H1 (cell line): ENCODE results near the gene ACVRL1. TPM values are rescaled to one million over a fixed set of nuclear protein-coding genes. Genes with fewer than 3 reads are reported as not detected.

Experiments used
- CTCF ChIA-PET: fragments of 300-600 bp; sonication (Branson Sonifier 250); formaldehyde crosslinking; loops from one replicate; lab custom pipeline; 2021; ENCODE audit not compliant: partially characterized antibody; lab: Charles Lee
- POLR2A ChIA-PET: fragments of 300-600 bp; sonication (Branson Sonifier 250); formaldehyde crosslinking; loops from one replicate; lab custom pipeline; 2021; ENCODE audit warnings: inconsistent platforms; ENCODE audit not compliant: partially characterized antibody; lab: Charles Lee
- DNase-seq, 2 experiments: peaks; one replicate each; pipeline versions ENCODE4 v3.0.0 to v3.0.0-alpha.2; 2010 to 2022; ENCODE audit warnings: low spot score in 2 of 2, low read depth in 1 of 2, mixed read lengths in 1 of 2
- FAIRE-seq: peaks from 2 replicates; lab custom pipeline; 2011; peaks lifted over from hg19 to GRCh38; lab: Jason Lieb, UNC
- H2AFZ ChIP-seq: 2 replicates; pipeline ENCODE4 v1.8.1; 2012; ENCODE audit warnings: low read length, inconsistent platforms
- H2AK5ac ChIP-seq: 2 replicates; pipeline ENCODE4 v1.6.1; 2013; ENCODE audit warnings: low read depth, low read length
- H2BK120ac ChIP-seq: replicated peaks from 2 replicates; pipeline ENCODE3; 2013; ENCODE audit warnings: low read depth, low read length, inconsistent platforms
- H2BK12ac ChIP-seq: 2 replicates; pipeline ENCODE4 v1.6.1; 2013; ENCODE audit warnings: low read depth, low read length
- H2BK15ac ChIP-seq: 2 replicates; pipeline ENCODE4 v1.6.1; 2013; ENCODE audit warnings: low read length
- H2BK20ac ChIP-seq: 2 replicates; pipeline ENCODE4 v1.6.1; 2013; ENCODE audit warnings: low read length
- H2BK5ac ChIP-seq: 2 replicates; pipeline ENCODE4 v1.6.1; 2013; ENCODE audit warnings: low read depth, low read length
- H3K14ac ChIP-seq: 2 replicates; pipeline ENCODE4 v1.6.1; 2013; ENCODE audit warnings: inconsistent platforms; ENCODE audit not compliant: insufficient read length
- H3K18ac ChIP-seq: 2 replicates; pipeline ENCODE4 v1.6.1; 2013; ENCODE audit warnings: low read length; ENCODE audit errors: extremely low read depth
- H3K23ac ChIP-seq: 2 replicates; pipeline ENCODE4 v1.6.1; 2013; ENCODE audit warnings: inconsistent platforms; ENCODE audit not compliant: insufficient read length
- H3K23me2 ChIP-seq: 2 replicates; pipeline ENCODE4 v1.6.1; 2013; ENCODE audit warnings: low read depth, low read length
- H3K27ac ChIP-seq: 2 replicates; pipeline ENCODE4 v1.6.1; 2011; ENCODE audit warnings: low read depth, low read length, inconsistent platforms
- H3K27me3 ChIP-seq, 4 experiments: replicated peaks in 1 of 4; 1 replicate in 1 of 4; 2 replicates in 3 of 4; pipeline versions ENCODE4 v1.6.1 to v1.8.1; 2011 to 2013; ENCODE audit warnings: low read length in 3 of 4, mild to moderate bottlenecking in 3 of 4, inconsistent platforms in 2 of 4, mixed read lengths in 2 of 4, moderate library complexity in 1 of 4; ENCODE audit not compliant: control insufficient read depth in 3 of 4, insufficient read depth in 3 of 4; ENCODE audit errors: extremely low read depth in 1 of 4
- H3K36me3 ChIP-seq, 4 experiments: 2 replicates each; pipeline versions ENCODE4 v1.6.1 to v1.8.1; 2011 to 2013; ENCODE audit warnings: mild to moderate bottlenecking in 4 of 4, low read length in 3 of 4, moderate library complexity in 2 of 4, control low read depth in 1 of 4, inconsistent platforms in 1 of 4; ENCODE audit not compliant: insufficient read depth in 4 of 4, control insufficient read depth in 2 of 4
- H3K4ac ChIP-seq: replicated peaks from 2 replicates; pipeline ENCODE3; 2013; ENCODE audit warnings: low read length, low read depth, mixed read lengths, inconsistent platforms; ENCODE audit not compliant: insufficient read length
- H3K4me1 ChIP-seq, 4 experiments: replicated peaks in 1 of 4; 1 replicate in 1 of 4; 2 replicates in 3 of 4; pipeline versions ENCODE4 v1.6.1 to v1.8.1; 2011 to 2013; ENCODE audit warnings: low read length in 3 of 4, inconsistent platforms in 2 of 4, mixed read lengths in 1 of 4; ENCODE audit not compliant: insufficient read depth in 4 of 4, control insufficient read depth in 3 of 4
- H3K4me2 ChIP-seq, 2 experiments: 2 replicates each; pipeline versions ENCODE4 v1.6.1 to v1.8.1; 2011 to 2013; ENCODE audit warnings: low read depth in 2 of 2, low read length in 2 of 2, control low read depth in 1 of 2, inconsistent platforms in 1 of 2, mild to moderate bottlenecking in 1 of 2; ENCODE audit not compliant: insufficient read depth in 1 of 2
- H3K4me3 ChIP-seq, 4 experiments: fragments of 200-600, 300-600 bp in 1 of 4; sonication (generic), shearing (Covaris generic), sonication (Bioruptor Twin) in 1 of 4; 2 replicates each; pipeline versions ENCODE4 v1.5.1 to v1.8.1; 2011 to 2016; ENCODE audit warnings: low read length in 4 of 4, low read depth in 3 of 4, control low read depth in 2 of 4, inconsistent platforms in 2 of 4, mild to moderate bottlenecking in 2 of 4, mixed read lengths in 1 of 4, moderate library complexity in 1 of 4; ENCODE audit not compliant: insufficient read depth in 2 of 4; ENCODE audit errors: extremely low read depth in 1 of 4
- H3K56ac ChIP-seq: replicated peaks from 2 replicates; pipeline ENCODE3; 2013; ENCODE audit warnings: low read depth, mild to moderate bottlenecking, mixed read lengths, low read length, inconsistent platforms; ENCODE audit not compliant: insufficient read length
- H3K79me1 ChIP-seq: 2 replicates; pipeline ENCODE4 v1.6.1; 2013; ENCODE audit warnings: low read depth, low read length, control low read depth
- H3K79me2 ChIP-seq, 2 experiments: 2 replicates each; pipeline versions ENCODE4 v1.6.1 to v1.8.1; 2012 to 2013; ENCODE audit warnings: low read length in 2 of 2, mild to moderate bottlenecking in 2 of 2, inconsistent platforms in 1 of 2; ENCODE audit not compliant: insufficient read depth in 2 of 2, control insufficient read depth in 1 of 2
- H3K9ac ChIP-seq, 4 experiments: replicated peaks in 1 of 4; 1 replicate in 1 of 4; 2 replicates in 3 of 4; pipeline versions ENCODE4 v1.6.1 to v1.8.1; 2011 to 2013; ENCODE audit warnings: low read depth in 3 of 4, low read length in 3 of 4, control low read depth in 2 of 4, mild to moderate bottlenecking in 2 of 4, moderate library complexity in 2 of 4, inconsistent platforms in 1 of 4; ENCODE audit errors: extremely low read depth in 1 of 4
- H3K9me3 ChIP-seq, 2 experiments: 2 replicates each; pipeline versions ENCODE4 v1.6.1 to v1.8.1; 2012 to 2013; ENCODE audit warnings: mild to moderate bottlenecking in 2 of 2, moderate library complexity in 2 of 2, control low read depth in 1 of 2, inconsistent platforms in 1 of 2, low read depth in 1 of 2, low read length in 1 of 2, mixed read lengths in 1 of 2; ENCODE audit not compliant: insufficient read depth in 2 of 2
- H4K20me1 ChIP-seq, 2 experiments: replicated peaks in 1 of 2; 2 replicates each; pipeline versions ENCODE3 to v1.8.1; 2011 to 2013; ENCODE audit warnings: inconsistent platforms in 2 of 2, low read length in 2 of 2, mild to moderate bottlenecking in 1 of 2; ENCODE audit not compliant: insufficient read depth in 2 of 2, control insufficient read depth in 1 of 2
- H4K5ac ChIP-seq: 2 replicates; pipeline ENCODE4 v1.6.1; 2013; ENCODE audit warnings: low read length, low read depth, mixed read lengths, inconsistent platforms; ENCODE audit not compliant: insufficient read length
- H4K8ac ChIP-seq: 2 replicates; pipeline ENCODE4 v1.8.0; 2013; ENCODE audit warnings: mild to moderate bottlenecking, moderate library complexity, low read length, inconsistent platforms; ENCODE audit not compliant: insufficient read depth; ENCODE audit errors: extremely low read depth
- H4K91ac ChIP-seq: replicated peaks from 2 replicates; pipeline ENCODE3; 2013; ENCODE audit warnings: low read length, mixed read lengths, inconsistent platforms; ENCODE audit not compliant: insufficient read length
- BACH1 ChIP-seq: IDR thresholded peaks from 2 replicates; pipeline ENCODE4 v1.6.1; 2012; ENCODE audit warnings: low read length, improper control_type of control experiment
- CEBPB ChIP-seq: IDR thresholded peaks from 2 replicates; pipeline ENCODE4 v1.6.1; 2012; ENCODE audit warnings: low read depth, low read length
- CREB1 ChIP-seq: IDR thresholded peaks from 2 replicates; pipeline ENCODE4 v1.6.1; 2012; ENCODE audit warnings: inconsistent platforms
- CTCF ChIP-seq, 3 experiments: IDR thresholded peaks; 1 replicate in 2 of 3; 2 replicates in 1 of 3; pipeline versions ENCODE4 v1.5.1 to v1.6.1; 2011; ENCODE audit warnings: low read length in 3 of 3, mild to moderate bottlenecking in 3 of 3, inconsistent platforms in 2 of 3, low read depth in 1 of 3, moderate library complexity in 1 of 3; ENCODE audit not compliant: insufficient read depth in 1 of 3; ENCODE audit errors: control extremely low read depth in 1 of 3
- E2F6 ChIP-seq: IDR thresholded peaks from 2 replicates; pipeline ENCODE4 v1.6.1; 2012; ENCODE audit warnings: inconsistent platforms
- RFX5 ChIP-seq: IDR thresholded peaks from 2 replicates; pipeline ENCODE4 v1.6.1; 2011; ENCODE audit warnings: low read depth, low read length, improper control_type of control experiment, borderline replicate concordance
- SIN3A ChIP-seq, 2 experiments: IDR thresholded peaks in 1 of 2; conservative IDR thresholded peaks in 1 of 2; 2 replicates each; pipeline ENCODE4 v1.6.1; 2011 to 2012; ENCODE audit warnings: low read length in 2 of 2, improper control_type of control experiment in 1 of 2, low read depth in 1 of 2, mild to moderate bottlenecking in 1 of 2
- SUZ12 ChIP-seq: fragments of 200-600 bp; sonication (generic); IDR thresholded peaks from 2 replicates; pipeline ENCODE4 v1.6.1; 2012; ENCODE audit warnings: mild to moderate bottlenecking, inconsistent platforms, low read length, moderate library complexity, mixed read lengths
- TAF1 ChIP-seq: IDR thresholded peaks from 2 replicates; pipeline ENCODE4 v1.6.1; 2011; ENCODE audit warnings: mild to moderate bottlenecking, low read depth, low read length
- TAF7 ChIP-seq: optimal IDR thresholded peaks from 2 replicates; pipeline ENCODE3; 2011; ENCODE audit warnings: low read depth, mild to moderate bottlenecking, inconsistent platforms, low read length, moderate library complexity, borderline replicate concordance
- TBP ChIP-seq: IDR thresholded peaks from 2 replicates; pipeline ENCODE4 v1.6.1; 2011; ENCODE audit warnings: low read depth, low read length, improper control_type of control experiment
- YY1 ChIP-seq: IDR thresholded peaks from 2 replicates; pipeline ENCODE4 v1.6.1; 2011; ENCODE audit warnings: low read depth, mild to moderate bottlenecking, low read length
- WGBS, 2 experiments: shearing (Covaris generic) in 1 of 2; methylation state at CpG; one replicate each; pipeline versions ENCODE4 v1.1.6 to v1.1.7; 2013 to 2015; ENCODE audit warnings: low lambda C conversion rate in 2 of 2, mixed read lengths in 2 of 2, inconsistent platforms in 1 of 2, low coverage in 1 of 2, missing lambda C conversion rate in 1 of 2; ENCODE audit not compliant: insufficient replicate concordance in 2 of 2, insufficient coverage in 1 of 2, insufficient read length in 1 of 2; ENCODE audit errors: extremely low coverage in 1 of 2, missing lambda C conversion rate in 1 of 2; 5-methylcytosine and 5-hydroxymethylcytosine counted together
- polyA plus RNA-seq, 7 experiments: library from polyadenylated mRNA; depleted of rRNA in 3 of 7; stranded (reverse) in 5 of 7; unstranded in 2 of 7; fragments of >200 nt in 5 of 7; fragments of 200-250 nt in 2 of 7; gene quantifications; 1 replicate in 5 of 7; 2 replicates in 1 of 7; 4 replicates in 1 of 7; pipeline versions ENCODE4 v1.2.1 to v1.2.3, GENCODE V29; 2011 to 2013; ENCODE audit warnings: missing spikeins in 2 of 7, mixed read lengths in 2 of 7
- total RNA-seq: library from RNA; stranded (reverse); fragmentation: NEBNext Ultra II Directional; extraction: Animal tissue kit (Norgen Biotek cat#: 25700); gene quantifications from 2 replicates; pipeline ENCODE4 v1.2.1, GENCODE V29; 2021

Gene ACVRL1
- total and polyA plus RNA-seq, 2 of the 8 experiments (the other 6 are each of a cell fraction or from before 2014, with no cell fraction given): 0.09 to 0.35 TPM

GRCh38 chr12:51898937-51899336 is 8.4 kb upstream of the ACVRL1 start:
- POLR2A ChIA-PET: interaction anchor here (0.6 kb wide), 1 partner anchor 348 kb away, joined by 3 read pairs; no protein-coding TSS in a partner anchor
- Histone ChIP-seq H3K56ac (no peak overlapping the region), H4K20me1 (peaks cover 0 to 2% of the 10 kb centered on the region in 2 experiments), H4K91ac (no peak overlapping the region), H2BK15ac (no peak overlapping the region), H4K8ac (no peak overlapping the region), H3K4me2 (no peak overlapping the region), H4K5ac (no peak overlapping the region), H3K4me3 (no peak overlapping the region), H3K18ac (no peak overlapping the region), H2AK5ac (no peak overlapping the region), H2BK5ac (no peak overlapping the region), H3K23ac (no peak overlapping the region), H2BK12ac (no peak overlapping the region), H2BK120ac (no peak overlapping the region), H3K9me3 (no peaks in the 10 kb centered on the region), H3K14ac (no peak overlapping the region), H3K27ac (no peak overlapping the region), H3K36me3 (no peaks in the 10 kb centered on the region), H3K79me2 (no peaks in the 10 kb centered on the region), H2BK20ac (no peak overlapping the region), H3K4me1 (no peaks in the 10 kb centered on the region), H3K23me2 (no peaks in the 10 kb centered on the region), H3K27me3 (no peaks in the 10 kb centered on the region), H3K4ac (no peak overlapping the region), H3K79me1 (no peaks in the 10 kb centered on the region), H3K9ac (no peak overlapping the region), H2AFZ (no peak overlapping the region)
- FAIRE-seq (no peak), DNase-seq (no peak)
- 86% methylated on average over 8 of the region's 9 CpGs; no CpG with 5 or more reads in 1 of the 2 experiments for WGBS, 2 experiments
- TF ChIP-seq BACH1: no peak
- TF ChIP-seq TBP: no peak
- TF ChIP-seq RFX5: no peak
- TF ChIP-seq TAF1: no peak
- TF ChIP-seq CTCF (IDR thresholded peaks at IDR 0.05; ENCODE audit: control extremely low read depth in 1 of 3, insufficient read depth in 1 of 3, low read depth in 1 of 3, low read length in 3 of 3): no peak
- no peak for TF ChIP-seq YY1
- no peak for TF ChIP-seq SUZ12
- no peak for TF ChIP-seq TAF7
- TF ChIP-seq SIN3A (conservative IDR thresholded peaks at IDR 0.05 in 1 of 2, IDR thresholded peaks at IDR 0.05 in 1 of 2; ENCODE audit: low read depth in 1 of 2, low read length in 2 of 2): no peak
- no peak for TF ChIP-seq E2F6
- no peak for TF ChIP-seq CREB1
- no peak for TF ChIP-seq CEBPB
- CTCF ChIA-PET: interaction anchor here (0.6 to 10.9 kb wide), 9 partner anchors 9 to 106 kb away, joined by 3 to 140 read pairs (median 3); partner anchors contain the start of gene ANKRD33
